Endothelial cell of umbilical vein (primary cell): ENCODE measurements around the gene OAS3.

Experiments used
- CTCF ChIP-seq, 2 donors: IDR thresholded peaks; 1 replicate in 1 of 2; 2 replicates in 1 of 2; pipeline ENCODE4 v1.5.1; 2011; ENCODE audit warnings: low read length in 2 of 2, mild to moderate bottlenecking in 2 of 2, moderate library complexity in 2 of 2, control low read depth in 1 of 2, inconsistent platforms in 1 of 2, low read depth in 1 of 2; ENCODE audit not compliant: insufficient read depth in 1 of 2; ENCODE audit errors: extremely low read depth in 1 of 2
- EZH2 ChIP-seq: IDR thresholded peaks from 2 replicates; pipeline ENCODE4 v1.6.1; 2012; ENCODE audit warnings: borderline replicate concordance, low read depth, mild to moderate bottlenecking, moderate library complexity, low read length, inconsistent platforms; ENCODE audit not compliant: severe bottlenecking
- MYC ChIP-seq: IDR thresholded peaks from one replicate; pipeline ENCODE4 v1.6.1; 2011; ENCODE audit warnings: mild to moderate bottlenecking, low read depth, low read length
- POLR2A ChIP-seq: IDR thresholded peaks from 2 replicates; pipeline ENCODE4 v1.6.1; 2012; ENCODE audit warnings: low read depth, mild to moderate bottlenecking, control low read depth, low read length

GRCh38 chr12:113006206-113006605 is 67.9 kb downstream of the OAS3 start:
- TF ChIP-seq MYC (no peak), POLR2A (no peak), CTCF (IDR thresholded peaks at IDR 0.05; ENCODE audit: extremely low read depth in 1 of 2, insufficient read depth in 1 of 2, low read depth in 1 of 2, low read length in 2 of 2) (no peak), EZH2 (no peak)
